ENCODE measurements around the gene TUBGCP6.

GRCh38 chr22:50199251-50199721 is 45.5 kb downstream of the TUBGCP6 start:
- no peak for TF ChIP-seq POLR2A (IDR thresholded peaks at IDR 0.05; ENCODE audit: low read depth, low read length)
- no peak for TF ChIP-seq POLR2AphosphoS5 (IDR thresholded peaks at IDR 0.05; ENCODE audit: low read depth, low read length)

All from GM12892 (cell line).